ENCODE measurements around the gene TFB1M.

GRCh38 chr6:155316419-155316818, 2.1 kb upstream of the TFB1M start:
- TF ChIP-seq CTCF (IDR thresholded peaks at IDR 0.05; ENCODE audit: extremely low read depth in 1 of 2, insufficient read depth in 1 of 2, low read depth in 1 of 2, low read length in 2 of 2) (no peak), EZH2 (IDR thresholded peaks at IDR 0.05; ENCODE audit: borderline replicate concordance, low read depth, low read length, severe bottlenecking) (no peak)
- TF ChIP-seq, protein P1, sequence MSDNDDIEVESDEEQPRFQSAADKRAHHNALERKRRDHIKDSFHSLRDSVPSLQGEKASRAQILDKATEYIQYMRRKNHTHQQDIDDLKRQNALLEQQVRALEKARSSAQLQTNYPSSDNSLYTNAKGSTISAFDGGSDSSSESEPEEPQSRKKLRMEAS (IDR thresholded peaks at IDR 0.05; ENCODE audit: insufficient read depth, insufficient read length) = no peak

Data from endothelial cell of umbilical vein (primary cell).